NCI-H128 (cell line): ENCODE data around the gene COX4I1.

Experiments used
- DNase-seq: peaks from one replicate; lab custom pipeline; 2025; ENCODE audit not compliant: unreplicated experiment; lab: John Stamatoyannopoulos, UW

Gene COX4I1

DNA sequence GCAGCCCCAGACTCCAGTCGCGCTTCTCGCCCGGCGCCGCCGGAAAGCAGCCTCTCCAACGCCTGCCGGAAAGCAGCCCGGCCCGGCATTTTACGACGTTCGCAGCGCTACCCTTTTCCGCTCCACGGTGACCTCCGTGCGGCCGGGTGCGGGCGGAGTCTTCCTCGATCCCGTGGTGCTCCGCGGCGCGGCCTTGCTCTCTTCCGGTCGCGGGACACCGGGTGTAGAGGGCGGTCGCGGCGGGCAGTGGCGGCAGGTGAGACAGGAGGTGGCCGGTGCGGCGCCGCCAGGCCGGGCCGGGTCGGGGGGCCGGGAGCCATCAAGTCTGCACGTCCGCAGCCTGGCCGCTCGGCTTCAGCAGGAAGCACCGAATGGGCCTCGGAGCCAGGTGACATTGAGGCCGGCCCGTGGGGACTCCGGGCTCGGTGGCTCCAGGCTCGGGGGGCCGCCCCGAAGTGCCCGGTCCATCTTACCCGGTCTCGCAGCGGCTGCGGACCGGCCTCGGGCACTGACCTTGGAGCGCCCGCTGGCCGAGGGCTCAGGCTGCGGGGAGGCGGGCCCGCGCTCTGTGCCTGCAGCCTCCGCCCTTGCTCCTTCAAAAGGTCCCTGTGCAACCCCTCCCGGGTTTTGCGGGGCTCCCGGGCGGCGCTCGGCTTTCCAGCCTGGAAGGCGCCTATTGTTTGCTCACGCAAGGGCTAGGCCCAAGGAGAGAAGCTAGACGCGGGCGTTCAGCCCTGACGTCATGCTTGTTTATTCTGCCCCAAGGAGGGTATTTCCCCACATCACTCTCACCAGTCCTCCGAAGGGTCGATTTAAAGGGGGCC lies at the start of gene COX4I1, which contains the start of gene EMC8:
COX4I1 (plus strand) TSS at position 199 of the 824 bp plus-strand sequence. CDS start 1,511 bp downstream, outside the sequence.
EMC8 (minus strand) TSS at position 48 of the 824 bp plus-strand sequence. CDS start 249 bp downstream, outside the sequence.
- DNase-seq: peak; percentile 62

DNA sequence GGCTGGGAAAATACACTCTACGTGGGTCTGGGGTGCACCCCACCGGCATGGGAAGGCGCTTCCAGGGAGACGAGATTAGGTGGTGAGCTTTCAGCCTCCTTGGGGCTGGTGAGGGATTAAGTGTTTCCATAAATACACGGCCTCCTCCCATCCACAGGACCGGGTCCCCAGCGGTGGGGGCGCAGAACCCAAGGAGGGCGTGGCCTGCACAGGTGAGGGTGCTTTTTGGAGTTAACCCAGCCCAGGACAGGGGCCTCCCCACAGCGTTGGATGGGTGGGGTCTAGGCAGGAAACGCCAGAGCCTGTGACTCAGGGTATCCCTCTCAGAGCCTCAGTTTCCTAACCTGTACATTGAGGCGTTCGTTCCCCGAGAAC lies 49.7 kb upstream of the COX4I1 start:
- DNase-seq: no peak

DNA sequence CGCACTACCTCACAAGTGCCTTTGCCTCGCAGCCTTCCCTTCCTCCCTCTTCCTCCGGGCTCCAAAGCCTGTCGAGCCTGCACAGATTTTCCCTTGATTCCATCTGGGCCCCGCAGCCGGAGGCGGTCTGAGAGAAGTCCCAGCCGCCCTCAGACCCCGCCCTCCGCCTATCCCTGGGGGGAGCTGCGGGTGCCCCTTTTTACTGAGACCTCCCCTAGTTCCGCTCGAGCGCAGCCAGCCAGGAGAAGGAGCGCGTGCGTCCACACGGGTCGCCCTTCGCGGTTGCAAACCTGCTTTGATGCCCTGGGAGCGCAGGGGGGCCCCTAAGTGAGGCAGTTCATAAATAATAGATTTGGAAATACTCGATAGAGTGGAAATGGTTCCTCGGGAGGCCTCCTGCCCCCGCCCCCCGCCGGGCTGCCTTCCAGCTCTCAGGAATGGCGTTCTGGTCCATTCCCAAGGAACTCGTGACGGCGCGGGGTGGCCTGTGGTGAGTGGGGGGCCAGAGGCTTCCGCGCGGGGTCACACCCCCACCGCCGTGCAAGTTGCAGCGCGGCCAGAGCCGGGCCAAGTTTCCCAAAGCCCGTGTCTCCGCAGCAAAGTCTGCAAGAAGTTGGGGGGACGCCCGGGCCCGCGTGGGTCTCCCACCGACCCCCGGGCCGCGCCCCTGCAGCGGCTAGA lies 49.2 kb upstream of the COX4I1 start:
- no peak for DNase-seq

DNA sequence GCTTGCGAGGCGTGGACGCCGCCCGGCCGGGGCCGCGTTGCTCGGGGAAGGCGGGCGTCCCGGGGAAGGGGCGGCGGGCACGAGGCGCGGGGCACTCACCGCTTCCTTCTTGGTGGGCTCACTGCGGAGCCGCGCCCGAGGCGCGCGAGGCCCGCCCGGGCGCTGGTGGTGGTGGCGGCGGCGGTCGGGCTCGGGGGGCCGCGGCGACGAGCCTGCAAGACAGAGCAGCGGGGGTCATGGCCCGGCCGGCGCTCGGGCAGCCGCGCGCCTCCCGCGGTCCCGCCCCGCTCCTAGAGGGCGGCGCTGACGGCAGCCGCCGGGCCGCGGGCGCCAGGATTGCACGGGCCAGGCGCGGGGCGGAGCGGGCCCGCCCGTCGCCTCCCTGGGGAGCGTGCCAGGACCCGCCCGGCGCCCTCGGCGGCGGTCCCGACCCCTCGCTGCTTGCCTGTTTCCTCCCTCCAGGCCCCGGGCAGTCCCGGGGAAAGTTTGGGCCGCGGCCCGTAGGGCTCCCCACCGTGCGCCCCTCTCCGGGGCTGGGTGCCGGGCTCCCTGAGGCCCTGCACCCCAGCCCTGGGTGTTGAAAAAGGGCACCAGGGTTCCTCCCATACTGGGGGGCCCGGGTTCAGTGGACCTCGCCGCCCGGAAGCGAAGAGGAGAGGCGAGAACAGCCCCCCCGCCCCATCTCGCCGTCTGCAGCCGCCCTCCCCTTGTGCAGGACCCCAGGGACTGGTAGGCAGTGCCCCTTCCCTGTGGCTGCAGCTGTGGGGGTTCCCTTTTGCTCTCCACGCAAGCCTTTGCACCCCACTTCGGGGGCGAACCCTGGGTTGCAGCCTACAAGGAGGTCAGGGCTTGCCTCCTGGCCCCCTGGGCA lies 48.4 kb upstream of the COX4I1 start, which contains the start of gene C16orf74:
C16orf74 (minus strand) TSS at position 270 of the 871 bp plus-strand sequence. CDS start 15,879 bp downstream, outside the sequence.
- no peak for DNase-seq

DNA sequence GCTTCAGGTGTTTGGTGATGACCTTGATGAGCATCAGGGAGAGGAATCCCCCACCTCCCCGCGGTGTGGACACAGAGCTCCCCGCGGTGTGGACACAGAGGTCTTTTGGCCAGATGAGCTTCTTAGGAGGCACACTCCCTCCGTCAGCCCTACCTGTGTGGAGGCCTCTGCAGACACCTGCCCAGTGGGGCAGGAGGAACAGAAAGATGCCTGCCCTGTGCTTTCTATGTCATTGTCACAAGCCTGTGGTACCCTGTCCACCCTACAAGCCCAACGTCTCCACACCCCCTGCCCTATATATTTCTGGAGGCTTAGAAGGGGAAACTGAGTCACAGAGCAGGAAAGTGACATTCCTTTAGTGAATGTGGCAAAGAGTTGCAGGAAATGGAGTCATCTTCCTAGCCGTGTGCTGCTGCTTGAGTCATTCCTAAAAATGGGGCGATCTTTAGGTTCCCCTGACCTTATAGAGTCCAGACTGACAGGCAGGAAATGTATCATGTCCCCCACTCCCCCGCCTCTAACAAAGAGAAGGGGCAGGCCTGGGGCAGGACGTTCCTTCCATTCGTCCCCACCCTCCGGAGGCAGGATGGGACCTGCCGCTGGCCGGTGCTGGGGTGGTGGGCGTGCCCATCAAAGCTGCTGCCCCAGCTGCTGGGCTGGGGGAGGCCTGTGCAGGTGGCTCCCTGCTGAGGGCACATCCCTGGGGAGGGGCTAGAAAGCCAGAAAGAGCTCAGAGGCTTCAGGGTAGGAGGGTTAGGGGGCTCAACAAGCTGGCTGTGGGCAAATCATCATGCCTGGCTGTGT lies 47.6 kb upstream of the COX4I1 start:
- DNase-seq: no peak

DNA sequence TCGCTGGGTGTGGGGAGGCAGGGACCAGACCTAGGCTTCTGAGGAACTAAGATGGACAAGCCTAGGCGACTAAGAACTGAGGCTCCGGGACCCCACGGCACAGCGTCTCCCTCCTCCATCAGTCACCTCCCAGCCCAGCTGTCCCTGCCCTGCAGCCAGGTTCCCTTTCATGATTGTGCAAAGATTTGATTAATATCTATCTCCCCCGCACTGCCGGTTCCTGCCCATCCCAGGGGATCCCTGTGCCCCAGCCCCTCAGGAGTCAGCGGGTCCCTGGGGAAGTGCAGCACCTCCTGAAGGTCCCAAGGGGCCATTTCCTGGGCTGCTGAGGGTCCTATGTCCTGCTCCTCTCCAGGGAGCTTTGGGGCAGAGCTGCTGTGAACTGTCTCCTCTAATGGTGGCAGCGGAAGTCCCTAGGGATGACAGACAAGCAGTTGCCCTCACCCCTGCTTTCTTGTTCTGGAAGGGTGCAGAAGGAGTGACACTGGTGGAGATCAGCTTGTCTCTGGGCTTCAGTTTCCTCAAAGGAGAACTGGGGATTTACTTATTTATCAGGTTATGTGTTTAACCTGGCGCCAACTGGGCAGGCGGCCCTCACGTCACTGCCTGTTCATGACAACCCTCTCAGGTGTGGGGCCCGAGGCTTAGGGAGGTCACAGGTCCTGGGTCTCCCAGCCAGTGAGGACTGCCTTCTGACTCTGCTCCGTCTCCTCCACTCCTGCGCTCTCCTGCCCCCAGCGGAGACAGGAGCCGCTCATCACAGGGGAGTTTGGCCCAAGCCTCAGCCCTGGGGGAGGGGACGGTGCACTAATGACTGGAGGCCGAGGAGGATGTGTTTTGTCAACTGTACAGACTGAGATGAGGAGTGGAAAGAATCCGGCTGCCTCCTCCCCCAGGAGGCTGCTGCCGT lies 46.7 kb upstream of the COX4I1 start:
- DNase-seq: no peak

DNA sequence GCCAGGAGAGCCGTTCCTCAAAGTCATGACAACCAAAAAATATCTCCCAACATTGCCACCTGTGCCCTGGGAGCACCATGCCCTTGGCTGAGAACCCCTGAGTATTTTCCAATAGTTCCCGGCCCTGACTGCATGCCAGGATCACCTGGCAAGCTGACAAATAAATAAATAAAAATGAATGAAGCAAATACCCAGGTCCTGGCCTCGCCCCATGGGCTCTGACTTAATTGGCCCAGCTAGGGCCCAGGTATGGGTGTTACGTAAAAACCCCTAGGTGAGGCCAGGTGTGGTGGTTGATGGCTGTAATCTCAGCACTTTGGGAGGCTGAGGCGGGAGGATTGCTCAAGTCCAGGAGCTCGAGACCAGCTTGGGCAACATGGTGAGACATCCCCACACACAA lies 45.9 kb upstream of the COX4I1 start:
- no peak for DNase-seq

DNA sequence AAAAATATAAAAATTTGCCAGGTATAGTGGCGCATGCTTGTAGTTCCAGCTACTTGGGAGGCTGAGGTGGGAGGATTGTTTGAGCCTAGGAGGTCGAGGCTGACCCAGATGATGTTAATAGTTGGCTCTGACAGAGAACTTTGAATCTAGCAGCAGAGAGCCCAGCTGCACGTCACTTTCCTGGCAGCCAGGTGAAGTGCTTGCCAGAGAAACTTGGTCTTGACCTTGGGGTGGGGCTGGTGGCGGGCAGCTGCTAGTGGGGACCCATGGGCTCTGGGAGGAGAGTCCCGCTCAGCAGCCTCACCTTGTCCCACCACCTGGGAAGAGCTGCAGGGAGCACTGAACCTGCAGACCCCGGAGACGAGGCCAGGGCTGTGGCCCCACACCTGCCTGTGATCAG lies 45.5 kb upstream of the COX4I1 start:
- DNase-seq: no peak

DNA sequence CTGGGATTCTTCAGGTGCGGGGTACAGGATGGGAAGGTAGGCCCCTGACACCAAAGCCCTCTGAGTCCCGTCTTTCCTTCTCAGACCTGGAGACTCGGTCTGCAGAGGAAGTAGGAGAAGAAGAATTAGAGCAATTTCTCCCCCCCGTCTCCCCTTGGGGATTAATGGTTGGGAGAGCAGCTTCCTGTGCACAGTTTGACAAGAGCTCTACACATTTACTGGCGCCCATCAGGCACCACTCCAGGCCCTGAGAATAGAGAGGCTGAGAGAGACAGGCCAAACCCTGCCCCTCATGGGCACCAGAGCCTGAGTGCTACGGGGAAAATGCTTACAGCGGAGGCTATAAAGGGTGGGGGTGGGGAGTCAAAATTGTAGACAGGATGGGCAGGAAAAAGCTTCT lies 45.1 kb upstream of the COX4I1 start:
- no peak for DNase-seq

DNA sequence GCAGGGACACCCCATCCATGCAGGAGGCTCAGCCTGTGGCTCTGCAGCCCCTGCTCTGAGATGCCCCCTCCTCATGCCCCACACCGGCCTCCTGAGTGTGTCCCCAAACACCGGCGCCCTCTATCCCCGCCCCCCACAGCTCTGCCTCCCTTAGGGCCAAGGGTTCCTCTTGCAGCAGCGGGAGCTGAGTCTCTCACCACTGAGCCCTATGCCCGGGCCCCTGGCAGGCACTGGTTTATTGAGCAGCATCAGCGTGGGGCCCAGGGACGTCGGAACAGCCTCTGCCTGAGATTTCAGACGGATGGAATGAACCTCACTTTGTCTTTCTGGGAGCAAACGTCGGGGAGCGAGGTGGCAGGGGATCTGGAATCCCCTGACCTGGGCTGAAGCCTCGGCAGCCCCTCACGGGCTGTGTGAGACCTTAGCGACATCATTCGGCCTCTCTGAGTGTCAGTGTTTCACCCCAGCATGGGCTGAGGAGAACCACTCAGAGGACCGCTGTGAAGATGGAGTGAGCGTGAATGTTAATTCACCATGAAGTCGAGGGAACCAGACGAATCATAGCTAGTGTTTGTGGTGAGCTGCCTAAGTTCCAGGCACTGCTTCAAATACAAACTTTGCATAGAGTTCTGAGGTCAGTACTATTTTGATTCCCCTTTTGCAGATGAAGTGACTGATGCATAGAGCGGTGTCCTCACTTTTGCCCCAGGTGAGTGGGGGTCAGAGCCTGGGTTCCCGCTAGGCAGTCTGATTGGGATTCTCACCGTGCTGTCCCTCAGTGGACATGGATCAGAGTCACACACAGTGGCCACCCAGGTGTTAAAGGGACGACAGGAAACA lies 43.3 kb upstream of the COX4I1 start:
- no peak for DNase-seq

DNA sequence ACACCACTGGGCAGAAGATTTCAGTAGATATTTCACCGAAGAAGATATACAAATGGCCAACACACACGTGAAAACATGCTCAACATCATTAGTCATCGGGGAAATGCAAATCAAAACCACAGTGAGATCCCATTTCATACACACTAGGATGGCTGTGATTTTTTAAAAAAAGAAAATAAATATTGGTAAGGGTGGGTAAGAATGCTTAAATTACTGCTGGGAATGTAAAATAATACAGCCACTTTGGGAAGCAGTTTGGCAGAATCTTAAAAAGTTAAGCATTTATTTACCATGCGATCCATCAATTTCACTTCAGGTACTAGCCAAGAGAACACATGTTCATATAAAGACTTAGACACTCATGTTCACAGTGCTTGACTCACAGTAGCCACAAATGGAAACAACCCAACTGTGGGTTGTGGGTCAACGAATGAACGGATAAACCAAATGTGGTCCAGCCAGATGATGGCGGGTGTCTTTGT lies 42.1 kb upstream of the COX4I1 start:
- DNase-seq: no peak

DNA sequence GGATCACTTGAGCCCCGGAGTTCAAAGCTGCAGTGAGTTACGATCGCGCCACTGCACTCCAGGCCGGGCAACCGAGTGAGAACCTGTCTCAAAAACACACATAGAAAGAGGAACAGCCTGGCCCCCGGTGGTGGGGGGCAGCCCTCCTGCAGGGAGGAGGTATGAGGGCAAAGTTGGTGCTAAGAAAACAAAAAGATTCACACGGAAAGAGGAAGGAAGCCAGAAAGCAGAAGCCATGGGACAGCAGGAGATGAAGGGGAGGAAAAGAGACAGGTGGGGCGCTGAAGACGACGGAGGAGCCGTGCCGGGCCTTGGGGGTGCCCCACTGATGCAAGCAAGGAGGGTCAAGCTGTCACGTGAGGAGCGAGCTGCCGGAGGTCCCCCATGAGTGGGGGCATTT lies 40.4 kb upstream of the COX4I1 start:
- no peak for DNase-seq

DNA sequence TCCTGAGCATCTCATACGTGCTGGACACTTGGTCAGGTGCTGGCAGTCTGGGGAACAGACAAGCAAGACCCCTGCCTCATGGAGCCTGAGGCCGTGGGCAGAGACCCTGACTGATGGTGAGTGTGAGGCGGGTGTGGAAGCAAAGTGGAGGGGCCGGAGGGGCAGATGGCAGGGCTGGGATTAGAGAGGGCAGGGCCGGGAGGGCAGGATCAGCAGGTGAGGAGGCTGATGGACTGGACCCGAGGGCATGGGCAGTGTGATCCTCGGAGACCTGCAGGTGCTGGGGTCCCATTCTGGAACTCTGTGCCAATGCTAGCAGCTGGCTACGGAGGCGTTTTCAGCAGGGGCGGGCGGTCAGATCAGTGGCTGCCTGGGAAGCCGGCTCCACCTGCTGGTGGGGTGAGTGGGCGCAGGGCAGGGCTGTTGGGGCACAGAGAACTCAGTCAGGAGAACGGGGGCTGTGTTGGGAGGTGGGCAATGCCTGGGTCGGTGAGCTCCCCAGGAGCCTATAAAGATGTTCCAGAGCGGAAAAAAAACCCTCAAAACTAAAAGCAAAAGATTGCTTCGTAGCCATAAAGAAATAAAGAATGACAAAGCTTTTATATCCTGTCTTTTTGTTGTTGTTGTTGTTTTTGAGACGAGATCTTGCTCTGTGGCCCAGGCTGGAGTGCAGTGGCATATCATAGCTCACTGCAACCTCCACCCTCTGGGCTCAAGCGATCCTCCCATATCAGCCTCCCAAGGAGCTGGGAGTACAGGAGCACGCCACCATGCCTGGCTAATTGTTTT lies 39.7 kb upstream of the COX4I1 start:
- DNase-seq: no peak

DNA sequence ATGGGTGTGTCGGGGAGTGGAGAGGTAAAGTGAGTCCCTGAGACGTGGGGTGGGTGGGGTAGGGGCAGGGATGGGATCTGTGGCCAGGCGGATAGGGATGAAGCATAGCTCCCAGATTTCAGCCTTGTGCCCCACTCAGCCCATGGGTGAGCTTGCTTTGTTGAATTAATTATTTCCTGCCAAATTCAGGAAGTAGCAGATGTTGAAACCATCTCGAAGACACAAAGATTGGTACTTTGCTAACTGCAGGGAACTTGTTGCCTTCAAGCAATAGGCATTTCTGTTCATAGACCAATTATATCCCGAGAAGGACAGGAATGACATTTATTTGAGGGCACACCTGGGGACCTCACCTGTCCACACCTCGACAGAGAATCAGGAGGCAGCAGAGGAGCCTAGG lies 37.6 kb upstream of the COX4I1 start:
- no peak for DNase-seq

DNA sequence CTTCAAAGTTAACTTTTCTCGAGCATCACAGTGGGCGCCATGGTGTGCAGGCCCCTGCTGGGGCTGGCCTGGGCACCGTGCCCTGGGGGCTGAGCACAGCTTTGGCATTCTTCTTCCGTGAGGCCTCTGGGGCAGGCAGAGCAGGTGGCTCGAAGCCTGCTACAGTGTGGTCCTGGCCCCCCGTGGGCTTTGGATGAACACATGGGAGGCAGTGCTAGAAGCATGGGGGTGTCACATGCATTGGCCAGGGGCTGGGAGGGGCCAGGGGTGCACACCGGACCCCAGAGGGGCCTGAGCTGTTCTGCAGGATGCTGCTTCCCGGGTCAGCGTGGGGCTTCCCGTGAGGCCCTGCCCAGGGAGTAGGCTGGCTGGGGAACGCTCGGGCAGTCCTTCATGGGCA lies 36.5 kb upstream of the COX4I1 start:
- no peak for DNase-seq

DNA sequence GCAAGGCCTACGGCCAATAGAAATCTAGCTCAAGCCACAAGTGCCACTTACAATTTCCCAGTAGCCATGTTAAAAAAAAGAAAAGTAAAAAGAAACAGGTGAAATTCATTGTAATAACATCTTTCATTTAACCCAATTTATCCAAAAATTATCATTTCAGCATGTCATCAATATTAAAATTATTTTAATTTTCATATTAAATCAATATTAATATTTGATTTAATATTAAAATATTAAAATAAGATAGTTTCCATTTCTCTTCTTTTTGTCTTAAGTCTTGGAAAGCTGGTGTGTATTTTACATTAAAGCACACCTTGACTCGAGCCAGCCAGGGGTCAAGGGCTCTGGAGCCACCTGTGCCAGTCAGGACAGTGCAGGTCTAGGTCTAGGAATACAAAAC lies 35.9 kb upstream of the COX4I1 start:
- DNase-seq: no peak

DNA sequence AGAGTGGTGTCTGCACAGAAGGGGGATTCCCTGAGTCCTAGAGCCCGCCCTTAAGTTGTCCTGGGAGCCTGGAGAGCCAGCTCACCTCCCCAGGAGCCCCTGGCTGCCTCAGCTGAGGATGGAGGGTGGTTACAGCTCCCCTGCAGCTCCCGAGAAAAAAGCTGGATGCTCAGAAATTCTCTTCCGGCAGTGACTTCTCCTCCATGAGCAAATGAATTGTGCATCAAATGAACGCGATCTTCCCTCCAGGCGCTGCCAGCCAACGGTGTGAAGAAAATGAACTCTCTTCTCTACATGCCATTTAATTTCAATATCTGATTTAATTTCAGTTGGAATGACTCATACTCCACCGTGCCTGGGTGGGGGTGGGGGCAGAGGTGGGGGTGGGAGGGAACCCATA lies 34.3 kb upstream of the COX4I1 start:
- DNase-seq: no peak

DNA sequence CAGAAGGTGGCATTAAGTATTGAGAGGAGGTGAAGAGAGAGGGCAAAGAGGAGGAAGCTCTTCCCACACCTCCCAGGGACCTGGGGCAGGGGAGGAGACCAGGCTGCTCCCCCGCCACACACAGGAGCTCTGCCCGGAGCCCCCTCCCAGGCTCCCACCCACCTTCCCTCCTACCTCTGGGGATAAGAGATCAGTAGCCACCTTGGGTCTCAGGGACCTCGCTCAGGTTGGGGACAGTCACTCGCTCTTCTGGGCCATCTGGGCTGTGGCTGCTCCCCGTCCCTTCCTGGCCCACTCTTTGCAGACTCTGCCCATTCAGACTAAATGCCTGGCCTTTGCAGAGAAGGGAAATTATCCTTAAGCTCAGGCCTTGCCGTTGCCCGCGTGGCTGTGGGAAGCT lies 33.7 kb upstream of the COX4I1 start:
- no peak for DNase-seq
